Suprapubic skin (tissue), 4 donors: ENCODE data around the gene CNBD2.

ENCODE experiments used
- CTCF ChIP-seq, 2 donors: fragments of 200-600 bp in 1 of 2; fragments of 450-650 bp in 1 of 2; sonication (generic) in 1 of 2; IDR thresholded peaks; one replicate each; pipeline ENCODE4 v1.5.1; 2016 to 2019; ENCODE audit warnings: antibody characterized with exemption in 2 of 2, mild to moderate bottlenecking in 1 of 2, moderate library complexity in 1 of 2
- POLR2A ChIP-seq, 2 donors: fragments of 450-650 bp; IDR thresholded peaks; one replicate each; pipeline ENCODE4 v1.6.1; 2017; ENCODE audit warnings: antibody characterized with exemption in 2 of 2, mild to moderate bottlenecking in 2 of 2, moderate library complexity in 2 of 2
- POLR2AphosphoS5 ChIP-seq, 3 donors: sonication (generic); formaldehyde crosslinking; IDR thresholded peaks; one replicate each; pipeline ENCODE4 v1.6.1; 2017; ENCODE audit warnings: antibody characterized with exemption in 3 of 3

GRCh38 chr20:36063916-36064657, 95.7 kb downstream of the CNBD2 start:
- TF ChIP-seq CTCF (IDR thresholded peaks at IDR 0.05) (no peak), POLR2AphosphoS5 (IDR thresholded peaks at IDR 0.05) (no peak), POLR2A (IDR thresholded peaks at IDR 0.05) (no peak)
